Breast epithelium (tissue), 3 donors: ENCODE data around the gene STRA8.

Source experiments
- POLR2A ChIP-seq: fragments of 450-650 bp; IDR thresholded peaks from one replicate; pipeline ENCODE4 v1.6.1; 2016; ENCODE audit warnings: antibody characterized with exemption, mild to moderate bottlenecking, moderate library complexity
- POLR2AphosphoS5 ChIP-seq, 3 donors: sonication (generic); formaldehyde crosslinking; IDR thresholded peaks; one replicate each; pipeline ENCODE4 v1.6.1; 2017; ENCODE audit warnings: antibody characterized with exemption in 3 of 3
- TF ChIP-seq, protein P1 (sequence below), 3 donors: fragments of 450-650 bp; IDR thresholded peaks; one replicate each; pipeline ENCODE4 v1.5.1; 2016 to 2017; ENCODE audit warnings: antibody characterized with exemption in 3 of 3, mild to moderate bottlenecking in 3 of 3, moderate library complexity in 3 of 3

DNA sequence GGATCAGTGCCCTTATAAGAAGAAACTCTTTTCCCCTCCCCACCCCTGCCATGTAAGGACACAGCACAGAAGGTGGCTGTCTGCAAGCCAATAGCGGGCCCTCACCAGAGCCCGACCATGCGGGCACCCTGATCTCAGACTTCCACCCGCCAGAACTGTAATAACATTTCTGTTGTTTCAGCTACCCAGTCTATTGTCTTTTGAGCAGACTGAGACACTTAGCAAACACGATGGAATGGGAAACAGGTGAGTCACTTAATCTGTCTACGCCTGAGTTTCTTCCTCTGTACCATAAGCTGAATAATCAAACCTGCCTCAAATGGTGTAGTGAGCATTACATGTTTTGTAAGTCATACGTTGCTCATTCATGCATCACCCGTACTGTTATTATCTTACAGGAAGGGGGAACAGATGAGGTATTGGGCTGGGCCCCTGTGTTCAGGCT is 58.2 kb downstream of the STRA8 start:
- TF ChIP-seq, protein P1, sequence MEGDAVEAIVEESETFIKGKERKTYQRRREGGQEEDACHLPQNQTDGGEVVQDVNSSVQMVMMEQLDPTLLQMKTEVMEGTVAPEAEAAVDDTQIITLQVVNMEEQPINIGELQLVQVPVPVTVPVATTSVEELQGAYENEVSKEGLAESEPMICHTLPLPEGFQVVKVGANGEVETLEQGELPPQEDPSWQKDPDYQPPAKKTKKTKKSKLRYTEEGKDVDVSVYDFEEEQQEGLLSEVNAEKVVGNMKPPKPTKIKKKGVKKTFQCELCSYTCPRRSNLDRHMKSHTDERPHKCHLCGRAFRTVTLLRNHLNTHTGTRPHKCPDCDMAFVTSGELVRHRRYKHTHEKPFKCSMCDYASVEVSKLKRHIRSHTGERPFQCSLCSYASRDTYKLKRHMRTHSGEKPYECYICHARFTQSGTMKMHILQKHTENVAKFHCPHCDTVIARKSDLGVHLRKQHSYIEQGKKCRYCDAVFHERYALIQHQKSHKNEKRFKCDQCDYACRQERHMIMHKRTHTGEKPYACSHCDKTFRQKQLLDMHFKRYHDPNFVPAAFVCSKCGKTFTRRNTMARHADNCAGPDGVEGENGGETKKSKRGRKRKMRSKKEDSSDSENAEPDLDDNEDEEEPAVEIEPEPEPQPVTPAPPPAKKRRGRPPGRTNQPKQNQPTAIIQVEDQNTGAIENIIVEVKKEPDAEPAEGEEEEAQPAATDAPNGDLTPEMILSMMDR (IDR thresholded peaks at IDR 0.05): no peak
- TF ChIP-seq POLR2AphosphoS5 (IDR thresholded peaks at IDR 0.05) (no peak), POLR2A (no peak)
